Neural cell (in vitro differentiated cells): ENCODE measurements around the gene PNKD. TPM values are rescaled to one million over a fixed set of nuclear protein-coding genes. Genes with fewer than 3 reads are reported as not detected.

ENCODE experiments used
- H2AFZ ChIP-seq: fragments of 200-600, 300-800 bp; sonication (generic), shearing (Covaris generic); 2 replicates; pipeline ENCODE4 v1.6.0; 2014; ENCODE audit warnings: low read depth, mild to moderate bottlenecking, antibody characterized with exemption, low read length, moderate library complexity
- H3F3A ChIP-seq: fragments of 200-600 bp; shearing (Covaris generic); 2 replicates; pipeline ENCODE4 v1.6.1; 2016; ENCODE audit warnings: mild to moderate bottlenecking, moderate library complexity, mixed read lengths, antibody characterized with exemption, low read length; ENCODE audit not compliant: insufficient read depth, poor library complexity, severe bottlenecking
- H3K27ac ChIP-seq: fragments of 200-600, 300-800 bp; sonication (generic), shearing (Covaris generic); 2 replicates; pipeline ENCODE4 v1.5.1; 2014; ENCODE audit warnings: mild to moderate bottlenecking, low read length, moderate library complexity
- H3K27me3 ChIP-seq: fragments of 300-800, 200-600 bp; sonication (generic), shearing (Covaris generic); 2 replicates; pipeline ENCODE4 v1.6.0; 2014; ENCODE audit warnings: mild to moderate bottlenecking, low read depth, low read length, moderate library complexity; ENCODE audit not compliant: insufficient read depth
- H3K36me3 ChIP-seq: fragments of 300-800, 200-600 bp; sonication (generic), shearing (Covaris generic); 2 replicates; pipeline ENCODE4 v1.5.1; 2014; ENCODE audit warnings: mild to moderate bottlenecking, antibody characterized with exemption, low read length, moderate library complexity; ENCODE audit not compliant: insufficient read depth
- H3K4me2 ChIP-seq: fragments of 300-800, 200-600 bp; sonication (generic), shearing (Covaris generic); 2 replicates; pipeline ENCODE4 v1.6.0; 2014; ENCODE audit warnings: mild to moderate bottlenecking, low read length
- H3K4me3 ChIP-seq: fragments of 300-800, 200-600 bp; sonication (generic), shearing (Covaris generic); 2 replicates; pipeline ENCODE4 v1.5.1; 2014; ENCODE audit warnings: mild to moderate bottlenecking, low read length, moderate library complexity
- H3K79me2 ChIP-seq: fragments of 200-600 bp; shearing (Covaris generic); replicated peaks from 2 replicates; pipeline ENCODE4 v1.6.0; 2014; ENCODE audit warnings: mild to moderate bottlenecking, low read length, moderate library complexity; ENCODE audit not compliant: insufficient read depth
- H3K9ac ChIP-seq: fragments of 300-800, 200-600 bp; sonication (generic), shearing (Covaris generic); 2 replicates; pipeline ENCODE4 v1.6.1; 2016; ENCODE audit warnings: mild to moderate bottlenecking, low read length, mixed read lengths
- H3K9me2 ChIP-seq: fragments of 200-600 bp; shearing (Covaris generic); 2 replicates; pipeline ENCODE4 v1.6.1; 2016; ENCODE audit warnings: mild to moderate bottlenecking, low read length, mixed read lengths; ENCODE audit not compliant: insufficient read depth
- H3K9me3 ChIP-seq: fragments of 200-600, 300-800 bp; sonication (generic), shearing (Covaris generic); 2 replicates; pipeline ENCODE4 v1.6.1; 2016; ENCODE audit warnings: mild to moderate bottlenecking, mixed run types, low read length, moderate library complexity, mixed read lengths
- H4K20me1 ChIP-seq: fragments of 200-600 bp; shearing (Covaris generic); 2 replicates; pipeline ENCODE4 v1.6.1; 2016; ENCODE audit warnings: mild to moderate bottlenecking, mixed run types; ENCODE audit not compliant: insufficient read depth
- EP300 ChIP-seq: fragments of 450-650 bp; conservative IDR thresholded peaks from 2 replicates; pipeline ENCODE4 v1.6.1; 2014; ENCODE audit warnings: antibody characterized with exemption, mild to moderate bottlenecking, moderate library complexity; ENCODE audit not compliant: poor library complexity, severe bottlenecking
- MXI1 ChIP-seq: fragments of 450-650 bp; conservative IDR thresholded peaks from 2 replicates; pipeline ENCODE4 v1.6.1; 2014; ENCODE audit warnings: antibody characterized with exemption, mild to moderate bottlenecking; ENCODE audit not compliant: poor library complexity, severe bottlenecking
- POLR2AphosphoS5 ChIP-seq: IDR thresholded peaks from 2 replicates; pipeline ENCODE4 v1.6.1; 2012
- SMC3 ChIP-seq: fragments of 450-650 bp; conservative IDR thresholded peaks from 2 replicates; pipeline ENCODE4 v1.6.1; 2014; ENCODE audit warnings: antibody characterized with exemption, mild to moderate bottlenecking, moderate library complexity; ENCODE audit not compliant: poor library complexity
- polyA plus RNA-seq: library from polyadenylated mRNA; depleted of rRNA; stranded (reverse); fragments of >200 nt; gene quantifications from 2 replicates; pipeline ENCODE4 v1.2.3, GENCODE V29; 2014
- TF ChIP-seq, protein P1 (sequence below): fragments of 450-650 bp; IDR thresholded peaks from 2 replicates; pipeline ENCODE4 v1.5.1; 2014; ENCODE audit warnings: antibody characterized with exemption, mild to moderate bottlenecking, moderate library complexity; ENCODE audit not compliant: poor library complexity, severe bottlenecking

PNKD gene
- polyA plus RNA-seq, 1 donor from 2014 or later, result 59.7 TPM

- H3K4me3 ChIP-seq, result peak overlapping the region; percentile 71
- H3K9me2 ChIP-seq, result no peaks in the 10 kb centered on the region
- H3K9me3 ChIP-seq, result no peaks in the 10 kb centered on the region
- TF ChIP-seq MXI1, result peak; percentile 73
- peak; percentile 17 for TF ChIP-seq SMC3
- TF ChIP-seq, protein P1, sequence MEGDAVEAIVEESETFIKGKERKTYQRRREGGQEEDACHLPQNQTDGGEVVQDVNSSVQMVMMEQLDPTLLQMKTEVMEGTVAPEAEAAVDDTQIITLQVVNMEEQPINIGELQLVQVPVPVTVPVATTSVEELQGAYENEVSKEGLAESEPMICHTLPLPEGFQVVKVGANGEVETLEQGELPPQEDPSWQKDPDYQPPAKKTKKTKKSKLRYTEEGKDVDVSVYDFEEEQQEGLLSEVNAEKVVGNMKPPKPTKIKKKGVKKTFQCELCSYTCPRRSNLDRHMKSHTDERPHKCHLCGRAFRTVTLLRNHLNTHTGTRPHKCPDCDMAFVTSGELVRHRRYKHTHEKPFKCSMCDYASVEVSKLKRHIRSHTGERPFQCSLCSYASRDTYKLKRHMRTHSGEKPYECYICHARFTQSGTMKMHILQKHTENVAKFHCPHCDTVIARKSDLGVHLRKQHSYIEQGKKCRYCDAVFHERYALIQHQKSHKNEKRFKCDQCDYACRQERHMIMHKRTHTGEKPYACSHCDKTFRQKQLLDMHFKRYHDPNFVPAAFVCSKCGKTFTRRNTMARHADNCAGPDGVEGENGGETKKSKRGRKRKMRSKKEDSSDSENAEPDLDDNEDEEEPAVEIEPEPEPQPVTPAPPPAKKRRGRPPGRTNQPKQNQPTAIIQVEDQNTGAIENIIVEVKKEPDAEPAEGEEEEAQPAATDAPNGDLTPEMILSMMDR, result no peak
- H3K27me3 ChIP-seq, result no peaks in the 10 kb centered on the region
- H3F3A ChIP-seq, result no peaks in the 10 kb centered on the region
- H3K4me2 ChIP-seq, result no peak overlapping the region
- H3K79me2 ChIP-seq, result no peaks in the 10 kb centered on the region
- no peaks in the 10 kb centered on the region for H4K20me1 ChIP-seq
- H2AFZ ChIP-seq, result no peak overlapping the region
- no peaks in the 10 kb centered on the region for H3K36me3 ChIP-seq
- peak overlapping the region; percentile 53 for H3K9ac ChIP-seq
- H3K27ac ChIP-seq, result no peak overlapping the region
Measured at GRCh38 chr2:218322768-218323525, 52.6 kb downstream of the PNKD start.

DNA sequence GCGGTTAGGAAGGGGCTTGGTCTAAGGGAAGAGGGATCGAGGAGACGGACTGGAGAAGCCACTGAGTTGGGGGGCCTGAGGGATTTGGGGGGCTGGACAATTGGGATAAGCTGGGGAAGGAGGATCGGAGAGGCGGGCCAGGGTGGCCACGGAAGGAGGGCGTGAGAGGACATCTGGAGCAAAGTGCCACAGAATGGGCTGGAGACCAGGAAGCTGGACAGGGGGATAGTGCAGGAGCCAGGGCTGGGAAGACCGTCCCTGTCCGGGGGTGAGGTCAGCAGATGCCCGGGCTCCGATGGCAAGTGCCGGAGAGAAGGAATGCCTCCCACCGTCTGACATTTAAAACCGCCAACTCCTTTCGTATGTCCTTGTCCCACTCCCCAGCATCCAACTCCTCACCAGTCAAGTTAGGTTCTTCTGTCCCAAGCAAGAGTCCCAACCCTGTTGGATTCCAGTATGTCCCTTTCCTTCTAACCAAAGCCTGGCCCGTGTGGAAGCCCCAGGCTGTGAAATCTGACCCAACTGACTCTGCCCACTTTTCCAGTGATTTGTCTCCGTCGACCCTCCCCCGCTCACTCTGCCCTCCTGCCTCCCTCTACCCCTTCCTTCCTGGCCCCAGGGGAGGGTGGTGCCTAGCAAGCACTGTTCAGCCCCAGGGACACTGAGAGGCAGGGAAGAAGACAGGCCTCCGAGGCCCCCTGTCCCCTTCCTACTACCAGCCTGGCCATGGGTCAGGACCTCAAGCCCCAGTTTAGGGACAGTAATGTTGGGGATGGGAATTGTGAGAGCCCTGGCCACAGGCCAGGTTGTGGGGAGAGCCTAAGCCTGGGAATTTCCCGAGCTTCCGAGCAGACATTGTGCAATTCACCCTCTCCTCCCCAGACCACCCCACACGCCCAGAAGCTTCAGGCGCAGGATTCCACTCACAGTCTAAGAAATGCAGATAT is 53.5 kb downstream of the PNKD start:
- Histone ChIP-seq H3K9me3 (no peaks in the 10 kb centered on the region), H3K9me2 (no peaks in the 10 kb centered on the region), H2AFZ (no peak overlapping the region), H3K27me3 (no peaks in the 10 kb centered on the region), H3K36me3 (no peaks in the 10 kb centered on the region), H4K20me1 (no peaks in the 10 kb centered on the region), H3K27ac (no peak overlapping the region), H3K4me3 (peak overlapping the region; percentile 71), H3F3A (no peaks in the 10 kb centered on the region), H3K9ac (peak overlapping the region; percentile 53), H3K79me2 (no peaks in the 10 kb centered on the region), H3K4me2 (peak overlapping the region; percentile 62)
- TF ChIP-seq POLR2AphosphoS5 (no peak), MXI1 (no peak), EP300 (no peak)

GRCh38 chr2:218325566-218326160 is 55.3 kb downstream of the PNKD start:
- Histone ChIP-seq H3K27ac (no peak overlapping the region), H3K36me3 (no peaks in the 10 kb centered on the region), H3F3A (no peaks in the 10 kb centered on the region), H3K4me2 (no peak overlapping the region), H3K4me3 (no peak overlapping the region), H3K27me3 (no peaks in the 10 kb centered on the region), H3K79me2 (no peaks in the 10 kb centered on the region), H4K20me1 (no peaks in the 10 kb centered on the region), H3K9ac (no peak overlapping the region), H3K9me2 (no peaks in the 10 kb centered on the region), H3K9me3 (no peaks in the 10 kb centered on the region), H2AFZ (no peak overlapping the region)
- TF ChIP-seq SMC3 (no peak), EP300 (no peak)
